H1 (cell line): Measurements from ENCODE around the gene SLC25A21. TPM values are rescaled to one million over a fixed set of nuclear protein-coding genes. Genes with fewer than 3 reads are reported as not detected.

Source experiments
- CTCF ChIA-PET: fragments of 300-600 bp; sonication (Branson Sonifier 250); formaldehyde crosslinking; loops from one replicate; lab custom pipeline; 2021; ENCODE audit not compliant: partially characterized antibody; lab: Charles Lee
- POLR2A ChIA-PET: fragments of 300-600 bp; sonication (Branson Sonifier 250); formaldehyde crosslinking; loops from one replicate; lab custom pipeline; 2021; ENCODE audit warnings: inconsistent platforms; ENCODE audit not compliant: partially characterized antibody; lab: Charles Lee
- DNase-seq, 2 experiments: peaks; one replicate each; pipeline versions ENCODE4 v3.0.0 to v3.0.0-alpha.2; 2010 to 2022; ENCODE audit warnings: low spot score in 2 of 2, low read depth in 1 of 2, mixed read lengths in 1 of 2
- FAIRE-seq: peaks from 2 replicates; lab custom pipeline; 2011; peaks lifted over from hg19 to GRCh38; lab: Jason Lieb, UNC
- H2AFZ ChIP-seq: 2 replicates; pipeline ENCODE4 v1.8.1; 2012; ENCODE audit warnings: low read length, inconsistent platforms
- H2AK5ac ChIP-seq: 2 replicates; pipeline ENCODE4 v1.6.1; 2013; ENCODE audit warnings: low read depth, low read length
- H2BK120ac ChIP-seq: replicated peaks from 2 replicates; pipeline ENCODE3; 2013; ENCODE audit warnings: low read depth, low read length, inconsistent platforms
- H2BK12ac ChIP-seq: 2 replicates; pipeline ENCODE4 v1.6.1; 2013; ENCODE audit warnings: low read depth, low read length
- H2BK15ac ChIP-seq: 2 replicates; pipeline ENCODE4 v1.6.1; 2013; ENCODE audit warnings: low read length
- H2BK20ac ChIP-seq: 2 replicates; pipeline ENCODE4 v1.6.1; 2013; ENCODE audit warnings: low read length
- H2BK5ac ChIP-seq: 2 replicates; pipeline ENCODE4 v1.6.1; 2013; ENCODE audit warnings: low read depth, low read length
- H3K14ac ChIP-seq: 2 replicates; pipeline ENCODE4 v1.6.1; 2013; ENCODE audit warnings: inconsistent platforms; ENCODE audit not compliant: insufficient read length
- H3K18ac ChIP-seq: 2 replicates; pipeline ENCODE4 v1.6.1; 2013; ENCODE audit warnings: low read length; ENCODE audit errors: extremely low read depth
- H3K23ac ChIP-seq: 2 replicates; pipeline ENCODE4 v1.6.1; 2013; ENCODE audit warnings: inconsistent platforms; ENCODE audit not compliant: insufficient read length
- H3K23me2 ChIP-seq: 2 replicates; pipeline ENCODE4 v1.6.1; 2013; ENCODE audit warnings: low read depth, low read length
- H3K27ac ChIP-seq: 2 replicates; pipeline ENCODE4 v1.6.1; 2011; ENCODE audit warnings: low read depth, low read length, inconsistent platforms
- H3K27me3 ChIP-seq, 4 experiments: replicated peaks in 1 of 4; 1 replicate in 1 of 4; 2 replicates in 3 of 4; pipeline versions ENCODE4 v1.6.1 to v1.8.1; 2011 to 2013; ENCODE audit warnings: low read length in 3 of 4, mild to moderate bottlenecking in 3 of 4, inconsistent platforms in 2 of 4, mixed read lengths in 2 of 4, moderate library complexity in 1 of 4; ENCODE audit not compliant: control insufficient read depth in 3 of 4, insufficient read depth in 3 of 4; ENCODE audit errors: extremely low read depth in 1 of 4
- H3K36me3 ChIP-seq, 4 experiments: 2 replicates each; pipeline versions ENCODE4 v1.6.1 to v1.8.1; 2011 to 2013; ENCODE audit warnings: mild to moderate bottlenecking in 4 of 4, low read length in 3 of 4, moderate library complexity in 2 of 4, control low read depth in 1 of 4, inconsistent platforms in 1 of 4; ENCODE audit not compliant: insufficient read depth in 4 of 4, control insufficient read depth in 2 of 4
- H3K4ac ChIP-seq: replicated peaks from 2 replicates; pipeline ENCODE3; 2013; ENCODE audit warnings: low read length, low read depth, mixed read lengths, inconsistent platforms; ENCODE audit not compliant: insufficient read length
- H3K4me1 ChIP-seq, 4 experiments: replicated peaks in 1 of 4; 1 replicate in 1 of 4; 2 replicates in 3 of 4; pipeline versions ENCODE4 v1.6.1 to v1.8.1; 2011 to 2013; ENCODE audit warnings: low read length in 3 of 4, inconsistent platforms in 2 of 4, mixed read lengths in 1 of 4; ENCODE audit not compliant: insufficient read depth in 4 of 4, control insufficient read depth in 3 of 4
- H3K4me2 ChIP-seq, 2 experiments: 2 replicates each; pipeline versions ENCODE4 v1.6.1 to v1.8.1; 2011 to 2013; ENCODE audit warnings: low read depth in 2 of 2, low read length in 2 of 2, control low read depth in 1 of 2, inconsistent platforms in 1 of 2, mild to moderate bottlenecking in 1 of 2; ENCODE audit not compliant: insufficient read depth in 1 of 2
- H3K4me3 ChIP-seq, 4 experiments: fragments of 200-600, 300-600 bp in 1 of 4; sonication (generic), shearing (Covaris generic), sonication (Bioruptor Twin) in 1 of 4; 2 replicates each; pipeline versions ENCODE4 v1.5.1 to v1.8.1; 2011 to 2016; ENCODE audit warnings: low read length in 4 of 4, low read depth in 3 of 4, control low read depth in 2 of 4, inconsistent platforms in 2 of 4, mild to moderate bottlenecking in 2 of 4, mixed read lengths in 1 of 4, moderate library complexity in 1 of 4; ENCODE audit not compliant: insufficient read depth in 2 of 4; ENCODE audit errors: extremely low read depth in 1 of 4
- H3K56ac ChIP-seq: replicated peaks from 2 replicates; pipeline ENCODE3; 2013; ENCODE audit warnings: low read depth, mild to moderate bottlenecking, mixed read lengths, low read length, inconsistent platforms; ENCODE audit not compliant: insufficient read length
- H3K79me1 ChIP-seq: 2 replicates; pipeline ENCODE4 v1.6.1; 2013; ENCODE audit warnings: low read depth, low read length, control low read depth
- H3K79me2 ChIP-seq, 2 experiments: 2 replicates each; pipeline versions ENCODE4 v1.6.1 to v1.8.1; 2012 to 2013; ENCODE audit warnings: low read length in 2 of 2, mild to moderate bottlenecking in 2 of 2, inconsistent platforms in 1 of 2; ENCODE audit not compliant: insufficient read depth in 2 of 2, control insufficient read depth in 1 of 2
- H3K9ac ChIP-seq, 4 experiments: replicated peaks in 1 of 4; 1 replicate in 1 of 4; 2 replicates in 3 of 4; pipeline versions ENCODE4 v1.6.1 to v1.8.1; 2011 to 2013; ENCODE audit warnings: low read depth in 3 of 4, low read length in 3 of 4, control low read depth in 2 of 4, mild to moderate bottlenecking in 2 of 4, moderate library complexity in 2 of 4, inconsistent platforms in 1 of 4; ENCODE audit errors: extremely low read depth in 1 of 4
- H3K9me3 ChIP-seq, 2 experiments: 2 replicates each; pipeline versions ENCODE4 v1.6.1 to v1.8.1; 2012 to 2013; ENCODE audit warnings: mild to moderate bottlenecking in 2 of 2, moderate library complexity in 2 of 2, control low read depth in 1 of 2, inconsistent platforms in 1 of 2, low read depth in 1 of 2, low read length in 1 of 2, mixed read lengths in 1 of 2; ENCODE audit not compliant: insufficient read depth in 2 of 2
- H4K20me1 ChIP-seq, 2 experiments: replicated peaks in 1 of 2; 2 replicates each; pipeline versions ENCODE3 to v1.8.1; 2011 to 2013; ENCODE audit warnings: inconsistent platforms in 2 of 2, low read length in 2 of 2, mild to moderate bottlenecking in 1 of 2; ENCODE audit not compliant: insufficient read depth in 2 of 2, control insufficient read depth in 1 of 2
- H4K5ac ChIP-seq: 2 replicates; pipeline ENCODE4 v1.6.1; 2013; ENCODE audit warnings: low read length, low read depth, mixed read lengths, inconsistent platforms; ENCODE audit not compliant: insufficient read length
- H4K8ac ChIP-seq: 2 replicates; pipeline ENCODE4 v1.8.0; 2013; ENCODE audit warnings: mild to moderate bottlenecking, moderate library complexity, low read length, inconsistent platforms; ENCODE audit not compliant: insufficient read depth; ENCODE audit errors: extremely low read depth
- H4K91ac ChIP-seq: replicated peaks from 2 replicates; pipeline ENCODE3; 2013; ENCODE audit warnings: low read length, mixed read lengths, inconsistent platforms; ENCODE audit not compliant: insufficient read length
- ASH2L ChIP-seq: fragments of 200-600, 300-600 bp; sonication (generic); IDR thresholded peaks from one replicate; pipeline ENCODE4 v1.7.1; 2017; ENCODE audit warnings: low read length
- ATF2 ChIP-seq: IDR thresholded peaks from 2 replicates; pipeline ENCODE4 v1.6.1; 2012; ENCODE audit warnings: low read length, inconsistent platforms
- ATF3 ChIP-seq: IDR thresholded peaks from 2 replicates; pipeline ENCODE4 v1.6.1; 2011; ENCODE audit warnings: low read depth, mild to moderate bottlenecking, low read length; ENCODE audit not compliant: insufficient read depth
- CEBPB ChIP-seq: IDR thresholded peaks from 2 replicates; pipeline ENCODE4 v1.6.1; 2012; ENCODE audit warnings: low read depth, low read length
- E2F6 ChIP-seq: IDR thresholded peaks from 2 replicates; pipeline ENCODE4 v1.6.1; 2012; ENCODE audit warnings: inconsistent platforms
- MAX ChIP-seq: IDR thresholded peaks from 2 replicates; pipeline ENCODE4 v1.6.1; 2012; ENCODE audit warnings: inconsistent platforms
- POLR2AphosphoS5 ChIP-seq: IDR thresholded peaks from 2 replicates; pipeline ENCODE4 v1.6.1; 2011; ENCODE audit warnings: low read depth, low read length
- RFX5 ChIP-seq: IDR thresholded peaks from 2 replicates; pipeline ENCODE4 v1.6.1; 2011; ENCODE audit warnings: low read depth, low read length, improper control_type of control experiment, borderline replicate concordance
- SAP30 ChIP-seq: fragments of 300-600 bp; sonication (generic); IDR thresholded peaks from 2 replicates; pipeline ENCODE4 v1.7.1; 2012; ENCODE audit warnings: low read length, moderate library complexity, mild to moderate bottlenecking, inconsistent platforms; ENCODE audit not compliant: insufficient read depth, insufficient replicate concordance
- SIX5 ChIP-seq: IDR thresholded peaks from 2 replicates; pipeline ENCODE4 v1.6.1; 2011; ENCODE audit warnings: mild to moderate bottlenecking, low read depth, low read length
- TCF12 ChIP-seq: IDR thresholded peaks from 2 replicates; pipeline ENCODE4 v1.6.1; 2011; ENCODE audit warnings: low read depth, mild to moderate bottlenecking, low read length
- ZNF274 ChIP-seq: IDR thresholded peaks from 2 replicates; pipeline ENCODE4 v1.7.0; 2012; ENCODE audit warnings: low read length, borderline replicate concordance; ENCODE audit errors: extremely low read depth
- WGBS, 2 experiments: shearing (Covaris generic) in 1 of 2; methylation state at CpG; one replicate each; pipeline versions ENCODE4 v1.1.6 to v1.1.7; 2013 to 2015; ENCODE audit warnings: low lambda C conversion rate in 2 of 2, mixed read lengths in 2 of 2, inconsistent platforms in 1 of 2, low coverage in 1 of 2, missing lambda C conversion rate in 1 of 2; ENCODE audit not compliant: insufficient replicate concordance in 2 of 2, insufficient coverage in 1 of 2, insufficient read length in 1 of 2; ENCODE audit errors: extremely low coverage in 1 of 2, missing lambda C conversion rate in 1 of 2; 5-methylcytosine and 5-hydroxymethylcytosine counted together
- polyA plus RNA-seq, 7 experiments: library from polyadenylated mRNA; depleted of rRNA in 3 of 7; stranded (reverse) in 5 of 7; unstranded in 2 of 7; fragments of >200 nt in 5 of 7; fragments of 200-250 nt in 2 of 7; gene quantifications; 1 replicate in 5 of 7; 2 replicates in 1 of 7; 4 replicates in 1 of 7; pipeline versions ENCODE4 v1.2.1 to v1.2.3, GENCODE V29; 2011 to 2013; ENCODE audit warnings: missing spikeins in 2 of 7, mixed read lengths in 2 of 7
- total RNA-seq: library from RNA; stranded (reverse); fragmentation: NEBNext Ultra II Directional; extraction: Animal tissue kit (Norgen Biotek cat#: 25700); gene quantifications from 2 replicates; pipeline ENCODE4 v1.2.1, GENCODE V29; 2021

The SLC25A21 gene
- total and polyA plus RNA-seq, 2 of the 8 experiments (the other 6 are each of a cell fraction or from before 2014, with no cell fraction given): 6.9 to 15.7 TPM

GRCh38 chr14:36869125-36869524 is 303.3 kb downstream of the SLC25A21 start:
- CTCF ChIA-PET: no interaction called here
- Histone ChIP-seq H3K56ac (no peak overlapping the region), H4K5ac (no peak overlapping the region), H3K4me3 (no peak overlapping the region), H3K23me2 (no peaks in the 10 kb centered on the region), H2BK12ac (no peak overlapping the region), H3K9me3 (no peaks in the 10 kb centered on the region), H2AK5ac (no peak overlapping the region), H3K4me1 (no peaks in the 10 kb centered on the region), H3K14ac (no peak overlapping the region), H2AFZ (no peak overlapping the region), H3K18ac (no peak overlapping the region), H2BK120ac (no peak overlapping the region), H4K91ac (no peak overlapping the region), H3K79me1 (no peaks in the 10 kb centered on the region), H3K9ac (no peak overlapping the region), H2BK5ac (no peak overlapping the region), H4K20me1 (no peaks in the 10 kb centered on the region), H3K36me3 (no peaks in the 10 kb centered on the region), H2BK20ac (no peak overlapping the region), H3K27me3 (no peaks in the 10 kb centered on the region), H3K23ac (no peak overlapping the region), H3K27ac (no peak overlapping the region), H2BK15ac (no peak overlapping the region), H3K79me2 (no peaks in the 10 kb centered on the region), H3K4me2 (no peak overlapping the region), H4K8ac (no peak overlapping the region), H3K4ac (no peak overlapping the region)
- 75% methylated on average over 1 of the region's 1 CpG; no CpG with 5 or more reads in 1 of the 2 experiments for WGBS, 2 experiments
- no peak for FAIRE-seq
- POLR2A ChIA-PET: no interaction called here
- DNase-seq: no peak
- TF ChIP-seq E2F6: no peak
- TF ChIP-seq ZNF274: no peak
- TF ChIP-seq ATF3: no peak
- no peak for TF ChIP-seq SAP30
- TF ChIP-seq ASH2L: no peak
- TF ChIP-seq TCF12: no peak
- TF ChIP-seq ATF2: no peak
- TF ChIP-seq RFX5: no peak
- no peak for TF ChIP-seq SIX5
- no peak for TF ChIP-seq POLR2AphosphoS5
- no peak for TF ChIP-seq MAX
- no peak for TF ChIP-seq CEBPB
